ENCODE results near the gene CDK17.
"Not testable (repeated sequence)": the region's sequence is repeated elsewhere in the genome, so short reads cannot be mapped to it uniquely, and the experiment has no call there.

CDK17 gene

DNA sequence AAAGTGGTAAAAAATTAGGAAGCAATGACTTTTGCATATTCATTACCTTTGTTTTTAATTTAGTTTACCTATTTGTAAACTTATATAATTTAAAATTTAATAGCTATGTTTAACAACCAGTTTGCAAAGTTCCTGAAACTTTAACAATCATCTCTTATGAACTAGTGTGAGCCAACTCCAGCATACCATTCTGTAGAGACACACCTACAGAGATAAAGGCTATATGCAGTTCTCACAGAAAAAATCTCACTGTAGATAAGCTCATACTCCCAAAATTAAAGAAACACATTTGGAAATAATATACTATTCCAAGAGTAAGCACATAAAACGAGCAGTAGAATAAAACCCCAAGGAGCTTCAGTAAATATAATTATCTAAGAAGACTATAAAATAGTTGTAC lies 77.5 kb downstream of the CDK17 start:
- DNase-seq (ENCODE audit: low read depth) = no peak
- no peak overlapping the region for H3K4me3 ChIP-seq (ENCODE audit: control insufficient read depth, low read depth, low read length)
- no peak for TF ChIP-seq CTCF (conservative IDR thresholded peaks at IDR 0.05; ENCODE audit: control insufficient read depth, insufficient read depth, low read depth, low read length)

DNA sequence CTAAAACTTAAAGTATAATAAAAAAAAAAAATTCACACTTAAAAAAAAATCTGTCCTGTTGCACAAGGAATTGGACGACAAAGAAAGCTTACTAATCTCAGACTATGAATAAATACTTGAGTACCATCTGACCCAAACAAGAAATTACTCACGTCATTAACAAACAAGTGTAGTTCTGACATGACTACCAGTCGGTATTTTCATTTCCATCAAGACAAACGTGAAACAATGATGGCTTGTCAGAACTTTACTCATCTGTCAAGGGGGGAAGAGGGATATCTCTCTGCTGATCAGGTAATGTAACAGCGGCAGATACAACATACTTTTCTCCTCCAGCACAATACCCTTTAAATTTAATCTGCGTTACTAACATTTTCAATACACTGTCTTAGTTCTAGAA lies 78.3 kb downstream of the CDK17 start:
- H3K4me3 ChIP-seq (ENCODE audit: control insufficient read depth, low read depth, low read length) = no peak overlapping the region
- no peak for TF ChIP-seq CTCF (conservative IDR thresholded peaks at IDR 0.05; ENCODE audit: control insufficient read depth, insufficient read depth, low read depth, low read length)
- DNase-seq (ENCODE audit: low read depth) = no peak

DNA sequence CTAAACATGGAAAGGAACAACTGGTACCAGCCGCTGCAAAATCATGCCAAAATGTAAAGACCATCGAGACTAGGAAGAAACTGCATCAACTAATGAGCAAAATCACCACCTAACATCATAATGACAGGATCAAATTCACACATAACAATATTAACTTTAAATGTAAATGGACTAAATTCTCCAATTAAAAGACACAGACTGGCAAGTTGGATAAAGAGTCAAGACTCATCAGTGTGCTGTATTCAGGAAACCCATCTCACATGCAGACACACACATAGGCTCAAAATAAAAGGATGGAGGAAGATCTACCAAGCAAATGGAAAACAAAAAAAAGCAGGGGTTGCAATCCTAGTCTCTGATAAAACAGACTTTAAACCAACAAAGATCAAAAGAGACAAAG lies 82.4 kb downstream of the CDK17 start:
- not testable (repeated sequence) for DNase-seq (ENCODE audit: low read depth); H3K4me3 ChIP-seq (ENCODE audit: control insufficient read depth, low read depth, low read length)

GRCh38 chr12:96315741-96316481 lies 84.3 kb downstream of the CDK17 start:
- DNase-seq (ENCODE audit: low read depth); H3K4me3 ChIP-seq (ENCODE audit: control insufficient read depth, low read depth, low read length): not testable (repeated sequence)

GRCh38 chr12:96314723-96315122 lies 85.5 kb downstream of the CDK17 start:
- no peak overlapping the region for H3K4me3 ChIP-seq (ENCODE audit: control insufficient read depth, low read depth, low read length)
- DNase-seq (ENCODE audit: low read depth) = no peak
- TF ChIP-seq CTCF (conservative IDR thresholded peaks at IDR 0.05; ENCODE audit: control insufficient read depth, insufficient read depth, low read depth, low read length) = no peak

- no peak for DNase-seq (ENCODE audit: low read depth)
- H3K4me3 ChIP-seq (ENCODE audit: control insufficient read depth, low read depth, low read length) = no peak overlapping the region
- TF ChIP-seq CTCF (conservative IDR thresholded peaks at IDR 0.05; ENCODE audit: control insufficient read depth, insufficient read depth, low read depth, low read length) = no peak
Measured at GRCh38 chr12:96313606-96314005, 86.6 kb downstream of the CDK17 start.

- DNase-seq (ENCODE audit: low read depth) = no peak
Measured at GRCh38 chr12:96311191-96311590, 89.0 kb downstream of the CDK17 start.

More at GRCh38 chr12:96311191-96311590, 89.0 kb downstream of the CDK17 start:
- TF ChIP-seq CTCF (conservative IDR thresholded peaks at IDR 0.05; ENCODE audit: control insufficient read depth, insufficient read depth, low read depth, low read length) = no peak
- H3K4me3 ChIP-seq (ENCODE audit: control insufficient read depth, low read depth, low read length) = no peak overlapping the region
